HG02571 (cell line): Measurements from ENCODE around the gene SEMA7A.

Source experiments
- ATAC-seq: cut with Tn5 transposase; IDR thresholded peaks from one replicate; pipeline ENCODE4 v1.9.1; 2021; ENCODE audit warnings: mild to moderate bottlenecking, moderate library complexity; ENCODE audit not compliant: unreplicated experiment

SEMA7A gene

GRCh38 chr15:74402873-74403587 is 30.7 kb downstream of the SEMA7A start:
- ATAC-seq = no peak

- ATAC-seq = no peak
These were observed 31.4 kb downstream of the SEMA7A start for GRCh38 chr15:74402337-74402841.

- no peak for ATAC-seq
These were observed 32.6 kb downstream of the SEMA7A start for GRCh38 chr15:74400915-74401757.

- ATAC-seq = no peak
These were observed 33.4 kb downstream of the SEMA7A start for GRCh38 chr15:74400313-74400860.

GRCh38 chr15:74399511-74400312 is 34.0 kb downstream of the SEMA7A start:
- no peak for ATAC-seq

GRCh38 chr15:74399100-74399499 is 34.7 kb downstream of the SEMA7A start:
- no peak for ATAC-seq

GRCh38 chr15:74398183-74398582 is 35.6 kb downstream of the SEMA7A start:
- ATAC-seq = no peak

GRCh38 chr15:74397239-74398068 is 36.3 kb downstream of the SEMA7A start:
- ATAC-seq = peak; percentile 26

- ATAC-seq = peak; percentile 31
These were observed 37.1 kb downstream of the SEMA7A start for GRCh38 chr15:74396445-74397238.

GRCh38 chr15:74396146-74396438 is 37.7 kb downstream of the SEMA7A start:
- ATAC-seq = no peak

GRCh38 chr15:74395319-74396145 is 38.2 kb downstream of the SEMA7A start:
- ATAC-seq = no peak

- no peak for ATAC-seq
These were observed 39.5 kb downstream of the SEMA7A start for GRCh38 chr15:74394090-74394846.

GRCh38 chr15:74393423-74393822 is 40.3 kb downstream of the SEMA7A start:
- no peak for ATAC-seq

GRCh38 chr15:74392902-74393301 is 40.9 kb downstream of the SEMA7A start:
- no peak for ATAC-seq

GRCh38 chr15:74392451-74392830 is 41.3 kb downstream of the SEMA7A start:
- ATAC-seq = no peak

GRCh38 chr15:74391582-74392450 is 41.9 kb downstream of the SEMA7A start:
- no peak for ATAC-seq
